ENCODE results near the gene PPL.

PPL gene

GRCh38 chr16:4870138-4870671 is 66.7 kb downstream of the PPL start:
- TF ChIP-seq EGR1 (IDR thresholded peaks at IDR 0.05) (no peak), EP300 (IDR thresholded peaks at IDR 0.05; ENCODE audit: borderline replicate concordance) (no peak), YY1 (IDR thresholded peaks at IDR 0.05; ENCODE audit: low read depth) (no peak), RAD21 (IDR thresholded peaks at IDR 0.05; ENCODE audit: low read depth) (no peak), NFIC (IDR thresholded peaks at IDR 0.05) (no peak), TCF12 (IDR thresholded peaks at IDR 0.05; ENCODE audit: low read depth) (no peak), ZBTB7A (IDR thresholded peaks at IDR 0.05; ENCODE audit: low read depth) (no peak), TEAD4 (IDR thresholded peaks at IDR 0.05) (no peak), USF1 (IDR thresholded peaks at IDR 0.05) (no peak), CREB1 (IDR thresholded peaks at IDR 0.05; ENCODE audit: low read depth) (no peak), TAF1 (IDR thresholded peaks at IDR 0.05; ENCODE audit: low read depth) (no peak), FOXM1 (IDR thresholded peaks at IDR 0.05; ENCODE audit: borderline replicate concordance, low read depth) (no peak), CEBPB (IDR thresholded peaks at IDR 0.05) (no peak)
- TF ChIP-seq, protein P1, sequence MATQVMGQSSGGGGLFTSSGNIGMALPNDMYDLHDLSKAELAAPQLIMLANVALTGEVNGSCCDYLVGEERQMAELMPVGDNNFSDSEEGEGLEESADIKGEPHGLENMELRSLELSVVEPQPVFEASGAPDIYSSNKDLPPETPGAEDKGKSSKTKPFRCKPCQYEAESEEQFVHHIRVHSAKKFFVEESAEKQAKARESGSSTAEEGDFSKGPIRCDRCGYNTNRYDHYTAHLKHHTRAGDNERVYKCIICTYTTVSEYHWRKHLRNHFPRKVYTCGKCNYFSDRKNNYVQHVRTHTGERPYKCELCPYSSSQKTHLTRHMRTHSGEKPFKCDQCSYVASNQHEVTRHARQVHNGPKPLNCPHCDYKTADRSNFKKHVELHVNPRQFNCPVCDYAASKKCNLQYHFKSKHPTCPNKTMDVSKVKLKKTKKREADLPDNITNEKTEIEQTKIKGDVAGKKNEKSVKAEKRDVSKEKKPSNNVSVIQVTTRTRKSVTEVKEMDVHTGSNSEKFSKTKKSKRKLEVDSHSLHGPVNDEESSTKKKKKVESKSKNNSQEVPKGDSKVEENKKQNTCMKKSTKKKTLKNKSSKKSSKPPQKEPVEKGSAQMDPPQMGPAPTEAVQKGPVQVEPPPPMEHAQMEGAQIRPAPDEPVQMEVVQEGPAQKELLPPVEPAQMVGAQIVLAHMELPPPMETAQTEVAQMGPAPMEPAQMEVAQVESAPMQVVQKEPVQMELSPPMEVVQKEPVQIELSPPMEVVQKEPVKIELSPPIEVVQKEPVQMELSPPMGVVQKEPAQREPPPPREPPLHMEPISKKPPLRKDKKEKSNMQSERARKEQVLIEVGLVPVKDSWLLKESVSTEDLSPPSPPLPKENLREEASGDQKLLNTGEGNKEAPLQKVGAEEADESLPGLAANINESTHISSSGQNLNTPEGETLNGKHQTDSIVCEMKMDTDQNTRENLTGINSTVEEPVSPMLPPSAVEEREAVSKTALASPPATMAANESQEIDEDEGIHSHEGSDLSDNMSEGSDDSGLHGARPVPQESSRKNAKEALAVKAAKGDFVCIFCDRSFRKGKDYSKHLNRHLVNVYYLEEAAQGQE (IDR thresholded peaks at IDR 0.05; ENCODE audit: low read depth) = no peak
- TF ChIP-seq, protein P2, sequence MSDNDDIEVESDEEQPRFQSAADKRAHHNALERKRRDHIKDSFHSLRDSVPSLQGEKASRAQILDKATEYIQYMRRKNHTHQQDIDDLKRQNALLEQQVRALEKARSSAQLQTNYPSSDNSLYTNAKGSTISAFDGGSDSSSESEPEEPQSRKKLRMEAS (IDR thresholded peaks at IDR 0.05) = no peak

- no peak for TF ChIP-seq TEAD4 (IDR thresholded peaks at IDR 0.05)
- no peak for TF ChIP-seq EP300 (IDR thresholded peaks at IDR 0.05; ENCODE audit: borderline replicate concordance)
- TF ChIP-seq, protein P1 (IDR thresholded peaks at IDR 0.05; ENCODE audit: low read depth) = no peak
- no peak for TF ChIP-seq CREB1 (IDR thresholded peaks at IDR 0.05; ENCODE audit: low read depth)
- no peak for TF ChIP-seq EGR1 (IDR thresholded peaks at IDR 0.05)
- TF ChIP-seq, protein P2 (IDR thresholded peaks at IDR 0.05) = no peak
- no peak for TF ChIP-seq CEBPB (IDR thresholded peaks at IDR 0.05)
- TF ChIP-seq FOXM1 (IDR thresholded peaks at IDR 0.05; ENCODE audit: borderline replicate concordance, low read depth) = no peak
- TF ChIP-seq RAD21 (IDR thresholded peaks at IDR 0.05; ENCODE audit: low read depth) = no peak
- TF ChIP-seq USF1 (IDR thresholded peaks at IDR 0.05) = no peak
- TF ChIP-seq TCF12 (IDR thresholded peaks at IDR 0.05; ENCODE audit: low read depth) = no peak
- TF ChIP-seq YY1 (IDR thresholded peaks at IDR 0.05; ENCODE audit: low read depth) = no peak
- no peak for TF ChIP-seq ZBTB7A (IDR thresholded peaks at IDR 0.05; ENCODE audit: low read depth)
- no peak for TF ChIP-seq NFIC (IDR thresholded peaks at IDR 0.05)
- no peak for TF ChIP-seq TAF1 (IDR thresholded peaks at IDR 0.05; ENCODE audit: low read depth)
Observed at GRCh38 chr16:4869147-4869805, 67.7 kb downstream of the PPL start.

DNA sequence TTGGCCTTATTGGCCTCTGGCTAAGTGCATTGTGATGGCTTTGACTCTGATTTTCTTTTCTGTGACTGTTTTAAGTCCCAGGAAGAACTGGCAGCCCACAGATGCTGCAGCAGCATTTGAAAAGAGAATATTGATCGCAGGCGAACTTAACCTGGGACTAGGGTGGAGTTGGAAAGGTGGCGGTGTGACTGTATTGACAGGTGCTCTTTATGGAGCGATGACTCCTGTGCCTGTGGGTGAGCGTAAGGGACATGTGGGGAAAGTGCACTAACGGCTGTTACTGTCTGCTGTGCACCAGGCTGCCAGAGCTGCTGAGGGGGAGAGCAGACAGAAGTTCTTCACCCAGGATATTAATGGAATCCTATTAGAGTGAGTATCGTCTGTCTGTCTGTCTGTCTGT is 68.4 kb downstream of the PPL start:
- TF ChIP-seq YY1 (IDR thresholded peaks at IDR 0.05; ENCODE audit: low read depth) (no peak), CREB1 (IDR thresholded peaks at IDR 0.05; ENCODE audit: low read depth) (no peak), TCF12 (IDR thresholded peaks at IDR 0.05; ENCODE audit: low read depth) (no peak), TAF1 (IDR thresholded peaks at IDR 0.05; ENCODE audit: low read depth) (no peak), CEBPB (IDR thresholded peaks at IDR 0.05) (no peak), EGR1 (IDR thresholded peaks at IDR 0.05) (no peak), USF1 (IDR thresholded peaks at IDR 0.05) (no peak), NFIC (IDR thresholded peaks at IDR 0.05) (no peak), ZBTB7A (IDR thresholded peaks at IDR 0.05; ENCODE audit: low read depth) (no peak), FOXM1 (IDR thresholded peaks at IDR 0.05; ENCODE audit: borderline replicate concordance, low read depth) (no peak), RAD21 (IDR thresholded peaks at IDR 0.05; ENCODE audit: low read depth) (no peak), TEAD4 (IDR thresholded peaks at IDR 0.05) (no peak), EP300 (IDR thresholded peaks at IDR 0.05; ENCODE audit: borderline replicate concordance) (no peak)
- TF ChIP-seq, protein P1 (IDR thresholded peaks at IDR 0.05; ENCODE audit: low read depth) = no peak
- TF ChIP-seq, protein P2 (IDR thresholded peaks at IDR 0.05) = no peak
